Measurements from ENCODE around the gene IL6.

The IL6 gene

DNA sequence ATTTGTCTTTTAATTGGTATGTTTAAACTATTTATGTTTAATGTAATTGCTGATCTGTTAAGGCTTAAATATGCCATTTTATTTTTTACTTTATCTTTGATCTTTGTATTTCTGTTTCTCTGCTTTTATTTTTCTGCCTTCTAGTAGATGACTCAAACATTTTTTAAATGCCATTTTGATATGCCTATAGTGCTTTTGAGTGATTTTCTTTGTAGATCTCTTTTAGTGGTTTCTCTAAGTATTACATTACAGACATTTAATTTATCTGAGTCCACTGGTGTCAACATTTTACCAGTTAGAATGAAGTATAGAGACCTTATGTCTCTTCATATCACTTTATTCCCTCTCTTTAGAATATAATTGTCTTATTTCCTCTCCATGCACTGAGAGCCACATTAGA lies 32.7 kb downstream of the IL6 start:
- Histone ChIP-seq H3K27ac (ENCODE audit: low read depth, low read length) (no peak overlapping the region), H3K4me2 (ENCODE audit: low read depth, low read length, poor library complexity, severe bottlenecking) (no peak overlapping the region), H3K27me3 (ENCODE audit: low read length) (0 out of 2 replicates have a peak, but pooled peaks cover 3% of the 10 kb centered on the region), H3K79me2 (ENCODE audit: insufficient read depth, low read length) (no peaks in the 10 kb centered on the region), H3F3A (ENCODE audit: insufficient read depth) (no peaks in the 10 kb centered on the region), H4K20me1 (ENCODE audit: low read depth, low read length) (no peaks in the 10 kb centered on the region), H3K36me3 (ENCODE audit: low read length) (no peaks in the 10 kb centered on the region), H3K4me3 (ENCODE audit: insufficient read depth, low read length, poor library complexity, severe bottlenecking) (no peak overlapping the region), H3K9ac (ENCODE audit: low read length) (no peak overlapping the region), H3K9me3 (ENCODE audit: insufficient read depth, low read length) (no peaks in the 10 kb centered on the region), H2AFZ (ENCODE audit: low read depth, low read length, severe bottlenecking) (no peak overlapping the region), H3K9me2 (replicated peaks; ENCODE audit: insufficient read depth, low read length) (no peaks in the 10 kb centered on the region)
- TF ChIP-seq EZH2phosphoT487 (conservative IDR thresholded peaks at IDR 0.05; ENCODE audit: low read length), result no peak
- TF ChIP-seq, protein P1, sequence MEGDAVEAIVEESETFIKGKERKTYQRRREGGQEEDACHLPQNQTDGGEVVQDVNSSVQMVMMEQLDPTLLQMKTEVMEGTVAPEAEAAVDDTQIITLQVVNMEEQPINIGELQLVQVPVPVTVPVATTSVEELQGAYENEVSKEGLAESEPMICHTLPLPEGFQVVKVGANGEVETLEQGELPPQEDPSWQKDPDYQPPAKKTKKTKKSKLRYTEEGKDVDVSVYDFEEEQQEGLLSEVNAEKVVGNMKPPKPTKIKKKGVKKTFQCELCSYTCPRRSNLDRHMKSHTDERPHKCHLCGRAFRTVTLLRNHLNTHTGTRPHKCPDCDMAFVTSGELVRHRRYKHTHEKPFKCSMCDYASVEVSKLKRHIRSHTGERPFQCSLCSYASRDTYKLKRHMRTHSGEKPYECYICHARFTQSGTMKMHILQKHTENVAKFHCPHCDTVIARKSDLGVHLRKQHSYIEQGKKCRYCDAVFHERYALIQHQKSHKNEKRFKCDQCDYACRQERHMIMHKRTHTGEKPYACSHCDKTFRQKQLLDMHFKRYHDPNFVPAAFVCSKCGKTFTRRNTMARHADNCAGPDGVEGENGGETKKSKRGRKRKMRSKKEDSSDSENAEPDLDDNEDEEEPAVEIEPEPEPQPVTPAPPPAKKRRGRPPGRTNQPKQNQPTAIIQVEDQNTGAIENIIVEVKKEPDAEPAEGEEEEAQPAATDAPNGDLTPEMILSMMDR (IDR thresholded peaks at IDR 0.05; ENCODE audit: insufficient read depth, low read length, poor library complexity, severe bottlenecking), result no peak

DNA sequence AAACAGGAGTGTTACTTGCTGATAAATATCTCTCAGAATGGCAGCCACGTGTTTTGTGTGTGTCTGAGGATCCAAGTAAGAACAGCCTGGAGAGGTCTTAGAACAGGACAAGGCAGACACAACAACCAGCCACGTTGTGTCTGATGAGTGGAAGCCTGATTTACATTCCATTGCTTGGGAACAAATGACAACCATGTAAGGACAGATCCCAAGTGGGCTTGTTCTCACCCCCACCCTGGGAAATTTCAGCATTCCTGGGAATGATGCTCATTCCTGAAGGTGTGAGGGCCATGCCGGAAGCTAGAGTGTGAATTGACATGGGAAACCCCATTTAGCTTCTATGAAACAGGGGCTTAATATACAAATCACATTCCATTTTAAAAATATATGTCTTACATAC lies 35.9 kb downstream of the IL6 start:
- H3K9ac ChIP-seq (ENCODE audit: low read length), result no peak overlapping the region
- no peaks in the 10 kb centered on the region for H4K20me1 ChIP-seq (ENCODE audit: low read depth, low read length)

DNA sequence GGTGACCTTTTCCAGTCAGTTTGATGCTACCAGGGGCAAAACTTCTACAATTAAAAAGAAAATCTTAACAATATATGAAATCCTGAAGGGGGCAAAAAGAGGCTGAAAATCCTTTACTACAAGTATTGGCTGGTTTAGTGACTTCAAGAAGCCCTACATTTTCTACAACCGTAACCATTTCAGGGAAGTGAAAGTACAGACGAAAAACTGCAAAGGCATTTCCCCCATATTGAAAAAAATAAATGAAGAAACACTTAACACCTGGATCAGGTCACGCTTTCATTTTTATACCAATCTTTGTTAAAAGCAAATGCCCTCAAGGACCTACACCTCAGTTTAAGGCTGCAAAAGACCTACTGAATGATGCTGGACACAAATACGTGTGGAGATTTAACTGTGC lies 38.6 kb downstream of the IL6 start:
- H3K9me3 ChIP-seq (ENCODE audit: insufficient read depth, low read length), result no peaks in the 10 kb centered on the region
- H4K20me1 ChIP-seq (ENCODE audit: low read depth, low read length), result no peaks in the 10 kb centered on the region
- H3F3A ChIP-seq (ENCODE audit: insufficient read depth), result no peaks in the 10 kb centered on the region
- no peak overlapping the region for H3K9ac ChIP-seq (ENCODE audit: low read length)
- TF ChIP-seq, protein P1 (IDR thresholded peaks at IDR 0.05; ENCODE audit: insufficient read depth, low read length, poor library complexity, severe bottlenecking), result no peak
- TF ChIP-seq EZH2phosphoT487 (conservative IDR thresholded peaks at IDR 0.05; ENCODE audit: low read length), result no peak
- H3K27ac ChIP-seq (ENCODE audit: low read depth, low read length), result no peak overlapping the region
- H2AFZ ChIP-seq (ENCODE audit: low read depth, low read length, severe bottlenecking), result no peak overlapping the region
- H3K9me2 ChIP-seq (replicated peaks; ENCODE audit: insufficient read depth, low read length), result no peaks in the 10 kb centered on the region
- H3K4me2 ChIP-seq (ENCODE audit: low read depth, low read length, poor library complexity, severe bottlenecking), result no peak overlapping the region
- no peaks in the 10 kb centered on the region for H3K79me2 ChIP-seq (ENCODE audit: insufficient read depth, low read length)
- no peak overlapping the region for H3K4me3 ChIP-seq (ENCODE audit: insufficient read depth, low read length, poor library complexity, severe bottlenecking)
- H3K27me3 ChIP-seq (ENCODE audit: low read length), result no peaks in the 10 kb centered on the region
- H3K36me3 ChIP-seq (ENCODE audit: low read length), result no peaks in the 10 kb centered on the region

More for the DNA sequence above, 35.9 kb downstream of the IL6 start:
- Histone ChIP-seq H3K9me3 (ENCODE audit: insufficient read depth, low read length) (no peaks in the 10 kb centered on the region), H2AFZ (ENCODE audit: low read depth, low read length, severe bottlenecking) (no peak overlapping the region), H3K36me3 (ENCODE audit: low read length) (no peaks in the 10 kb centered on the region), H3K9me2 (replicated peaks; ENCODE audit: insufficient read depth, low read length) (no peaks in the 10 kb centered on the region), H3K27ac (ENCODE audit: low read depth, low read length) (no peak overlapping the region), H3K79me2 (ENCODE audit: insufficient read depth, low read length) (no peaks in the 10 kb centered on the region), H3F3A (ENCODE audit: insufficient read depth) (no peaks in the 10 kb centered on the region), H3K27me3 (ENCODE audit: low read length) (no peaks in the 10 kb centered on the region), H3K4me2 (ENCODE audit: low read depth, low read length, poor library complexity, severe bottlenecking) (no peak overlapping the region), H3K4me3 (ENCODE audit: insufficient read depth, low read length, poor library complexity, severe bottlenecking) (no peak overlapping the region)
- TF ChIP-seq, protein P1 (IDR thresholded peaks at IDR 0.05; ENCODE audit: insufficient read depth, low read length, poor library complexity, severe bottlenecking), result no peak
- TF ChIP-seq EZH2phosphoT487 (conservative IDR thresholded peaks at IDR 0.05; ENCODE audit: low read length), result no peak

All from SU-DHL-6 (cell line).